ENCODE results near the gene NCOR2.

DNA sequence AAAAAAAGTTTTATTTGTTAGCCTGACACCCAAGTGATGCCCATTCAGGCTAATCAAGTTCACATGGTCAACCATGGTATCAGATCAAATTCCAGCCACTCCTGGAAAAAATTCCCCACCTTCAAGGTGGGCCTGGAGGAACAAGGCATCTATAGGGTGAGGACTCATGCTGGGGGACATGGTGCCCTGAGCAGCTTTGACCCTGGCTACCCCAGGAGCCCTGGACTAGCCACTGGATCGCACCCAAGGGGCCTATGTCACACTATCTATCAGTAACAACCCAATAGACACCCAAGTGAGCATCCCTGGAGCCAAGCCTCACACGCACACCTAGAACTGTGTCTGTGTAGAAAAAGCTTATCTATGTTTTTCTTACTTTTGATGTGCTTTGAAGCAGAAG lies 4.1 kb upstream of the NCOR2 start:
- TF ChIP-seq EZH2 (IDR thresholded peaks at IDR 0.05) (no peak), POLR2AphosphoS5 (IDR thresholded peaks at IDR 0.05; ENCODE audit: borderline replicate concordance, low read depth, low read length) (no peak)

Measured in SK-N-MC (cell line).